Effector CD4-positive, alpha-beta T cell (primary cell): ENCODE measurements around the gene GPRIN2.
"Not testable (repeated sequence)": the region's sequence is repeated elsewhere in the genome, so short reads cannot be mapped to it uniquely, and the experiment has no call there.

Experiments
- DNase-seq: peaks from one replicate; pipeline ENCODE4 v3.0.0-alpha.2; 2020

The GPRIN2 gene

GRCh38 chr10:46516660-46517416 lies 39.6 kb downstream of the GPRIN2 start:
- no peak for DNase-seq

GRCh38 chr10:46515793-46516192 lies 40.7 kb downstream of the GPRIN2 start:
- DNase-seq = no peak

GRCh38 chr10:46515366-46515765 lies 41.1 kb downstream of the GPRIN2 start:
- no peak for DNase-seq

- no peak for DNase-seq
Observed at GRCh38 chr10:46514899-46515298, 41.6 kb downstream of the GPRIN2 start.

- DNase-seq = no peak
Observed at GRCh38 chr10:46514431-46514861, 42.0 kb downstream of the GPRIN2 start.

- not testable (repeated sequence) for DNase-seq
Observed at GRCh38 chr10:46513333-46513732, 43.1 kb downstream of the GPRIN2 start.

GRCh38 chr10:46512725-46513124 lies 43.7 kb downstream of the GPRIN2 start:
- DNase-seq = not testable (repeated sequence)

GRCh38 chr10:46512002-46512401 lies 44.5 kb downstream of the GPRIN2 start:
- DNase-seq = not testable (repeated sequence)
